GM21390 (cell line): ENCODE results near the gene PAPOLB.

Experiments used
- ATAC-seq: cut with Tn5 transposase; IDR thresholded peaks from one replicate; pipeline ENCODE4 v1.9.1; 2021; ENCODE audit not compliant: unreplicated experiment

The PAPOLB gene

GRCh38 chr7:4878336-4879335 lies 16.8 kb upstream of the PAPOLB start:
- no peak for ATAC-seq

- ATAC-seq, result no peak
Observed at GRCh38 chr7:4876586-4876985, 14.8 kb upstream of the PAPOLB start.

DNA sequence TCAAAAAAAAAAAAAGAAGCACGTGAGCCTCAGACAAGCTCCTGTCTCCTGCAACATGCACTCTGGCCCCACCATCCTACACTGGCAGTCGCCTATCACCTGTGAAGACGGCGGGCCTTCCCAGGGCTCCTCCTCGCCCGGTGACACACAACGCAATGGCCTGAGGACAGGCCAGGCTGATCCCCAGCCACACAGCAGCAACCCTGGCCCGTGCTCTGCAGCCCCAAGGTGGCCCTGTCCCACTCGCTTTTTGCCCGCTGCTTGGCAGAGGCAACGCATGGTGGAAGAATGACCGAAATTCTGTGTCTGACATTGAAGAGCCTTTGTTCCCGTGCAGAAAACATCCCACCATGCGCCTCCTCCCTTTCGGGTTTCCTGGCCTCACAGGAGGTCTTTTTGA lies 13.6 kb upstream of the PAPOLB start:
- ATAC-seq, result no peak

GRCh38 chr7:4873071-4873944 lies 11.5 kb upstream of the PAPOLB start:
- ATAC-seq, result no peak

- ATAC-seq, result no peak
Observed at GRCh38 chr7:4871930-4872675, 10.3 kb upstream of the PAPOLB start.

DNA sequence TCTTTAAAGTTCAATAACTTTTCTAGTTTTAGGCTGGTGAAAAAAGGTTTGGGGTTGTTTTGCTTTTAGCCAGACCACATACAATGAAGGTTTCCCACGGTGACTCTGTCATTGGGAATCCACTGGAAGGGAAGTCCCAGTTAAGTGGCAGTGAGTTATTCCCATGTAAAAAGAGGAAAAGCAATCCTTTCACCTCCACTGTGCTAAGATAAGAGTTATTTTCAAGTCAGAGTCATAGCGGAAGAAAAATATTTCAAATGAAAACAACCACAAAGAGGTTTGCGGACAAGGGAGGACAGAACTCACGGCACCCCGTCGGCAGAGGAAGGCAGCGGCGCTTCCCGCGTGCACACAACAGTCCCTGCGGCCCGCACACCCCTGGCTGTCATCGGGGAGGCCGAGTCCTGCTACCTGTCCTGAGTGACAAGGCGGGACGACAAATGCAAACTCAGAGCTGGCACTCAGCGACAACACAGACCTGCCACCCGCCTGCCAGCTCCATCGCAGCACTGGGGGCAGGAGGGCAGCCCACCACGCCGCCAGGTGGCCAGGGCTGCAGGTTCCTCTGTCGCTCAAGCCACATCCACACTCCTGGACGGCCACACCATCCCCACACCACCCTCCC lies 9.3 kb upstream of the PAPOLB start:
- no peak for ATAC-seq

- ATAC-seq, result no peak
Observed at GRCh38 chr7:4868493-4868892, 6.7 kb upstream of the PAPOLB start.

- no peak for ATAC-seq
Observed at GRCh38 chr7:4866528-4867496, 5.0 kb upstream of the PAPOLB start.

- no peak for ATAC-seq
Observed at GRCh38 chr7:4862156-4862555, 326 bp upstream of the PAPOLB start.

DNA sequence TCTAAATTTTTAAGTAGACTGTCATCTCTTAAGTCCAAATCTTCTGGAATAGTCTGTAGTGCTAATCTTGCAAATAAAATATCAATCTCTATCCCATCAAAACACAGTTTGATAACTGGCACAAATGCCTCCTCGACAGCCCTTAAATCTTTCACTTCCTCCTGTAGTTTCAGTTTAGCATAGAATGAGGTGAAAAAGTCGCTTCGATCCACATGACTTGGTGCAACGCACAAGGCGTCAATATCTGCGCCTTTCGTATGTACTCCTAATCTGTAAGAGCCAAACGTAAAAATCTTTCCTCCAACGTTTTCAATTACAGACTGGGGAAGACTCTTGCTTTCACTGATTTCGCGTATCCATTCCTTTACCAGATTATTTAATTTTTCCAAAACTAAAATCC lies 603 bp downstream of the PAPOLB start:
- no peak for ATAC-seq

DNA sequence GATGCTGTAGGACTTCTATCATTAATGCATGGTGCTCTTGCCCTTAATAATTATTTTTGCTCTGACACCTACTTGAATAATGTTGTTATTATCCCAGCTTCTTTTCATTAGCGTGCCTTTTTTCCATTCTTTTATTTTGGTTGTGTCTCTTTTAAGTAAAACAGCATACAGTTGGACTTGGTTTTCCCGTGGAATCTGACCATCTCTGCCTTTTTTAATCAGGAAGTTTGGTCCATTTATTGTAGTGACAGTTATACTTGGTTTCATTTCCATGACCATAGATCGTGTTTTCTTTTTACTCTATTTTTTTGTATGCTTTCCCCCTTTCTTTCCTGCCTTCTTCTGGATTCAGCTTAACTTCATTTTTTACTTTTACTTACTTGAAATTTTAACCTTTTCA lies 4.6 kb downstream of the PAPOLB start:
- ATAC-seq, result no peak

GRCh38 chr7:4856336-4857057 lies 5.3 kb downstream of the PAPOLB start:
- no peak for ATAC-seq

DNA sequence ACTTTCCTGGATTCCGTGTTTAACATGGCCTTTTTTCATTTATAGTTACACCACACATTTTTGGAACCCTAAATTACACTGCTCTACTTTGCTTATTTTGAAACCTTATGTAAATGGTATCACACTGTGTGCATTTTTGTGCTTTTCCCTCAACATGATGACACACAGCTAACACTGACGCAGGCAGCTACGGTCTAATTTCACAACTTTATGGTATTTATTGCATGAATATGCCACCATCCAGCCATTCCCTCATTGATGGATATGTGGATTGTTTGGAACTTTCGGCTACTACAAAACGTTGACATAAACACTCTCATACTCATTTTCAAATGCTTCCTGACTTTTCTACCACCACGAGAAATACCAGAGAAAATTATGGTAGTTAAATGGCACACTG lies 6.9 kb downstream of the PAPOLB start:
- ATAC-seq, result no peak

GRCh38 chr7:4851459-4852422 lies 10.1 kb downstream of the PAPOLB start:
- ATAC-seq, result no peak

GRCh38 chr7:4850262-4850795 lies 11.5 kb downstream of the PAPOLB start:
- no peak for ATAC-seq

DNA sequence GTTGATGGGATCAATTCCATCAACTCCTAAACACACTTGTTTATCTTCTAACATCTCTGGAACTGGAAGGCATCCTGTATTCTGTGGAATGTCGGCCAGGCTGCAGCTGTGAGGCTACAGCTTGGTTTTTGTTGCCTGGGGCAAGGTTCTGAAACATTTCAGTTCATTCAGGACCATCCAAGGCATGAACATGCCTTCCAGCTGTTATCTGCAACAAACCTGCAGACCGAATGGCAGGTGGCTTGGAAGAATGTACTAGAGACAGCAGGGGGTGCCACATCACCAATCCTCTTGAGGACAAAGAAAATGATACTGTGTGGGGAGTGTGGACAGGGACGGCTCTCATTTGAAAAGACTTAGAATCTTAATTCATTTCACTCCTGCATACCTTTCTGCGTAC lies 12.4 kb downstream of the PAPOLB start:
- ATAC-seq, result no peak

DNA sequence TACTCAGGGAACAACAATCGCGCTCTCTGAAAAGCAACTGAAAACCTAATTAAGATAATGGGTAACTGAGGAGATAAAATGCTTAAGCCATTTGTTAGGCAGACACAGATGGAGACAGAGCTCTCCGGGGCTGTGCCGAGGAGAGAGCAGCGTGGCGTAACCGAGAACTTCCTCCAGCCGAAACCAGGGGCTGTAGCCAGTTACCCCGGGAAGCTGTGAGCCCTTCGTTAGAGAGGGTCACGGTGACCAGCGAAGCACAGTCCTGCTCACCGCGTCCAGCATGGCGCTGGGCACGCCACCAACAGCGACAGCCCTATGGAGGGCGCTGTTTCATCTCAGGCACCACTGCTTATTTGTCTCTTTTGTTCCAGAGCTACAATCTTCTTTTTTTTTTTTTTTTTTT lies 16.1 kb downstream of the PAPOLB start:
- ATAC-seq, result no peak
